ENCODE results near the gene SCRT2. TPM values are rescaled to one million over a fixed set of nuclear protein-coding genes. Genes with fewer than 3 reads are reported as not detected.
A peak's percentile ranks its signal among the peaks of the same experiment; 100 is the strongest.

Gene SCRT2
- total RNA-seq, 1 experiment from 2014 or later, result not detected

GRCh38 chr20:617934-618690, 57.5 kb downstream of the SCRT2 start:
- Histone ChIP-seq H3K27me3 (ENCODE audit: insufficient read depth, low read length) (no peaks in the 10 kb centered on the region), H3K9me3 (ENCODE audit: control insufficient read depth, low read depth, low read length) (peaks cover 4% of the 10 kb centered on the region), H3K79me1 (ENCODE audit: insufficient read depth, low read depth, low read length, poor library complexity, severe bottlenecking) (no peaks in the 10 kb centered on the region), H3K23ac (ENCODE audit: insufficient read length, low read depth, low read length) (no peak overlapping the region), H2BK5ac (ENCODE audit: insufficient read length, low read length) (no peak overlapping the region), H4K20me1 (ENCODE audit: control insufficient read depth, insufficient read depth, insufficient read length) (no peaks in the 10 kb centered on the region), H3K4ac (ENCODE audit: low read depth, low read length) (no peak overlapping the region), H2BK20ac (ENCODE audit: low read depth, low read length, poor library complexity, severe bottlenecking) (no peak overlapping the region), H4K8ac (replicated peaks; ENCODE audit: insufficient read length, low read depth, low read length) (no peak overlapping the region), H3K14ac (ENCODE audit: insufficient read depth, low read length) (no peak overlapping the region), H3K9ac (ENCODE audit: extremely low read depth, insufficient read length, low read length) (no peak overlapping the region), H2BK120ac (ENCODE audit: low read depth, low read length, poor library complexity, severe bottlenecking) (no peak overlapping the region), H3K23me2 (ENCODE audit: insufficient read length, low read depth, low read length, poor library complexity, severe bottlenecking) (no peaks in the 10 kb centered on the region), H2BK12ac (ENCODE audit: insufficient read length, low read depth, low read length) (no peak overlapping the region), H3K56ac (ENCODE audit: insufficient read length, low read depth, low read length) (no peak overlapping the region), H3K4me1 (ENCODE audit: insufficient read depth, low read length) (0 out of 2 replicates have a peak, but pooled peaks cover 5% of the 10 kb centered on the region), H3T11ph (ENCODE audit: low read length) (no peak overlapping the region), H2BK15ac (ENCODE audit: low read depth, low read length) (no peak overlapping the region), H3K4me2 (ENCODE audit: insufficient read depth, insufficient read length, low read length) (no peak overlapping the region), H4K5ac (ENCODE audit: insufficient read length, low read depth, low read length) (no peak overlapping the region), H2AFZ (ENCODE audit: low read length) (no peak overlapping the region), H2AK5ac (ENCODE audit: insufficient read length, low read length) (no peak overlapping the region), H4K91ac (ENCODE audit: insufficient read length, low read depth, low read length) (no peak overlapping the region), H3K27ac (ENCODE audit: insufficient read length, low read depth, low read length) (no peak overlapping the region), H3K18ac (ENCODE audit: insufficient read length, low read depth, low read length) (no peak overlapping the region), H3K79me2 (ENCODE audit: insufficient read depth, low read length) (no peaks in the 10 kb centered on the region)
- H3K4me1 Mint-ChIP-seq, result peaks cover 9 to 18% of the 10 kb centered on the region in 2 experiments
- DNase-seq, result no peak
- H3K9me3 Mint-ChIP-seq, result peaks cover 6 to 7% of the 10 kb centered on the region in 2 experiments
- H3K36me3 Mint-ChIP-seq (ENCODE audit: insufficient read depth in 1 of 3, low read depth in 3 of 3), result peaks cover 0 to 5% (median 0%) of the 10 kb centered on the region in 3 experiments; a peak in 2 of 7 replicates
- no peak overlapping the region for H3K4me3 Mint-ChIP-seq
- H3K27ac Mint-ChIP-seq, result peak overlapping the region in 1 of 3 experiments; percentile 68; a peak in 1 of 7 replicates
- H3K27me3 Mint-ChIP-seq (ENCODE audit: low read depth), result peaks cover 22% of the 10 kb centered on the region
- TF ChIP-seq CTCF (conservative IDR thresholded peaks at IDR 0.05), result no peak
- no CpG with 5 or more reads among the region's 4 CpGs for WGBS (ENCODE audit: extremely low coverage, insufficient read length, low lambda C conversion rate)

Measured in H9 (cell line).